SK-N-MC (cell line): ENCODE data around the gene HPN.

Source experiments
- EZH2 ChIP-seq: fragments of 200-600 bp; sonication (generic); IDR thresholded peaks from one replicate; pipeline ENCODE4 v1.6.1; 2017; ENCODE audit warnings: antibody characterized with exemption
- FOXP2 ChIP-seq: optimal IDR thresholded peaks from 2 replicates; pipeline ENCODE3; 2011; ENCODE audit warnings: mild to moderate bottlenecking, moderate library complexity; ENCODE audit not compliant: insufficient read depth; ENCODE audit errors: extremely low read length, control extremely low read depth
- POLR2AphosphoS5 ChIP-seq: IDR thresholded peaks from 2 replicates; pipeline ENCODE4 v1.6.1; 2012; ENCODE audit warnings: mild to moderate bottlenecking, low read depth, low read length, borderline replicate concordance

- TF ChIP-seq EZH2 (no peak), FOXP2 (no peak), POLR2AphosphoS5 (no peak)
These were observed 66.0 kb downstream of the HPN start for GRCh38 chr19:35107545-35107944.
